ENCODE results near the gene BCAT1.

The BCAT1 gene

DNA sequence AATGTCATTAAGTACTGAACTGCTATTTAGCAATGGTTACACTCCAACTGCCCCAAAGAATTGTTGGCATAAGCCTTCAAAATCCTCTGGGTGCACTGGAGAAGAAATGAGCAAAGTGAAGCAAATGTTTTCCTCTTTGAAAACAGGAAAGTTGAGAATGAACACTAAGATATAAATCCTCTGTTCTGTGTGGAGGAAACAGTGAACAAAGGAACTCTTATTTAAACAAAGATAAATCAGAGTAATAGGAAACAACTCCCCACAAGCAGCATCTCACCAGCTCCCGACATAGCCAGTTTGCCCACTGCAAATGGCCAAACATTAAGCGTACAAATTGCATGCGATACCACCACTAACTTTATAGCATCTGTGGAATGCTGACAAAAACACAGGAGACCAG, 54.0 kb downstream of the BCAT1 start:
- no peak overlapping the region for H3K27ac ChIP-seq
- TF ChIP-seq, protein P1, sequence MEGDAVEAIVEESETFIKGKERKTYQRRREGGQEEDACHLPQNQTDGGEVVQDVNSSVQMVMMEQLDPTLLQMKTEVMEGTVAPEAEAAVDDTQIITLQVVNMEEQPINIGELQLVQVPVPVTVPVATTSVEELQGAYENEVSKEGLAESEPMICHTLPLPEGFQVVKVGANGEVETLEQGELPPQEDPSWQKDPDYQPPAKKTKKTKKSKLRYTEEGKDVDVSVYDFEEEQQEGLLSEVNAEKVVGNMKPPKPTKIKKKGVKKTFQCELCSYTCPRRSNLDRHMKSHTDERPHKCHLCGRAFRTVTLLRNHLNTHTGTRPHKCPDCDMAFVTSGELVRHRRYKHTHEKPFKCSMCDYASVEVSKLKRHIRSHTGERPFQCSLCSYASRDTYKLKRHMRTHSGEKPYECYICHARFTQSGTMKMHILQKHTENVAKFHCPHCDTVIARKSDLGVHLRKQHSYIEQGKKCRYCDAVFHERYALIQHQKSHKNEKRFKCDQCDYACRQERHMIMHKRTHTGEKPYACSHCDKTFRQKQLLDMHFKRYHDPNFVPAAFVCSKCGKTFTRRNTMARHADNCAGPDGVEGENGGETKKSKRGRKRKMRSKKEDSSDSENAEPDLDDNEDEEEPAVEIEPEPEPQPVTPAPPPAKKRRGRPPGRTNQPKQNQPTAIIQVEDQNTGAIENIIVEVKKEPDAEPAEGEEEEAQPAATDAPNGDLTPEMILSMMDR (conservative IDR thresholded peaks at IDR 0.05) = no peak

DNA sequence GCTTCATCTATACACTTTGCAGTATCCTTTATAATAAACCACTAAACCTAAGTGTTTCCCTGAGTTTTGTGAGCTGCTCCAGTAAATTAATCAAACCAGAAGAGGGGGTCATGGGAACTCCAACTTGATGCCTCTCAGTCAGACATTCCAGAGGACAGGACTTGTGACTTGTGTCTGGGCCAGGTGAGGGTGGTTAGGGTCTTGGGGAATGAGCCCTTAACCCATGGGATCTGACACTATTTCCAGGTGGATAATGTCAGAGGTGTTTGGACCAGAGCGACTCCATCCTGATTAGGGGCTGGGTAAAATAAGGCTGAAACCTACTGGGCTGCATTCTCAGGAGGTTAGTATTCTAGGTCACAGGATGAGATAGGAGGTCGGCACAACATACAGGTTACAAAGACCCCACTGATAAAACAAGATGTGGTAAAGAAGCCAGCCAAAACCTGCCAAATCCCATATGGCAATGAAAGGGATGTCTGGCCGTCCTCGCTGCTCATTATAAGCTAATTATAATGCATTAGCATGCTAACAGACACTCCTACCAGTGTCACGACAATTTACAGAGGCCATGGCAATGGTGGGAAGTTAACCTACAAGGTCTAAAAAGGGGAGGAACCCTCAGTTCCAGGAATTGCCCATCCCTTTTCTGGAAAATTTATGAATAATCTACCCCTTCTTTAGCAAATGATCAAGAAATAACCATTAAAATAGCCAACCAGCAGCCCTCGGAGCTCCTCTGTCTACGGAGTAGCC, 58.7 kb downstream of the BCAT1 start:
- TF ChIP-seq, protein P1 (conservative IDR thresholded peaks at IDR 0.05) = no peak
- no peak overlapping the region for H3K27ac ChIP-seq

DNA sequence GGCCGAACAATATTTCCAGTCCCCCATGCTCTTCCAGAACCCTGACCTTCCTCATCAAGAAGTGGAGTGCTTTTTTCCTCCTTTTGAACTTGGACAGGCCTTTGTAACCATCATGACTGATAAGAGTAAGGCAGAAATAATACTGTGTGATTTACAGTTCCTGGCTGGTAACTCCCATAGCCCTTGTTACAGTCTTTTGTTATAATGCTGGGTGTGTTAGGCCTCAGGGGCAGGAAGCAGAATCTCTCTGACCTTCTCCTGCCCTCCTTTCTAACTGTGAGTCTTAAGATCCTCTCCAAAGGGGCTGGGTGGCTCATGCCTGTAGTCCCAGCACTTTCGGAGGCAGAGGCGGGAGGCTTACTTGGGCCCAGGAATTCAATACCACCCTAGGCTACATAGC, 59.5 kb downstream of the BCAT1 start:
- H3K27ac ChIP-seq = no peak overlapping the region

DNA sequence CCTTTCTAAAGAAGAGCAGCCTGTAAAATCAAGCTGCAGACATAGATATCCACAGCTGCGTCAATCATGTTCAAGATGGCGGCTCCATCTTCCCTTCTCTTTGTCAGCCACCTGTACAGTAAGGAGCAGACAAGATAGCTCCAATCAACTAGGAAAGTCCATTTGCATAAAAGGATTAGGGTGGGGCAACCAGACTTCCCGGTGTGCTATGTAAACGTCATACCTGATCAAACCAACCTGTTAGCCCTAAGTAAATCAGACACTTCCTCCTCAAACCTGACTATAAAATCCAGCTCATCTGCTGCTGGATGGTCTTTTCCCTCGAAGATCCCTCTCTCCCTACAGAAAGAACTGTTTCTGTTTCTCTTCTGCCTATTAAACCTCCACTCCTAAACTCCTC, 60.1 kb downstream of the BCAT1 start:
- TF ChIP-seq, protein P1 (conservative IDR thresholded peaks at IDR 0.05) = no peak
- H3K27ac ChIP-seq = no peak overlapping the region

More for the DNA sequence above, 59.5 kb downstream of the BCAT1 start:
- TF ChIP-seq, protein P1 (conservative IDR thresholded peaks at IDR 0.05) = no peak

DNA sequence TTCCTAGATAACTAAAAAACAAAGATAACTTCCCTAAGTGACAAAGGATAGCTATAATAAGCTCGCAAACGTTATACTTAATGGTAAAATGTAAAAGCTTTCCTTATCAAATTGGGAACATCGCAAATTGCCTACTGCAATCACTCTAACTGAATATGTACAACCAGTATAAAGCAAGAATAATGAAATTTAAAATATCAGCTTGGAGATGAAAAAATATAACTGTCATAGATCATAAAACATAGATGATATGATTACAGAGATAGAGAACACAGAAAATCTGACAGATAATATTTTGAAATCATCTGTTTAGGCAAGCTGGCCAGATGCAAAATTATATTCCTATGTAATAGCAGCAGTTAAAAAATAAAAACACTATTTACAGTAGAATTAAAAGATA, 64.0 kb downstream of the BCAT1 start:
- TF ChIP-seq, protein P1 (conservative IDR thresholded peaks at IDR 0.05) = no peak
- no peak overlapping the region for H3K27ac ChIP-seq

DNA sequence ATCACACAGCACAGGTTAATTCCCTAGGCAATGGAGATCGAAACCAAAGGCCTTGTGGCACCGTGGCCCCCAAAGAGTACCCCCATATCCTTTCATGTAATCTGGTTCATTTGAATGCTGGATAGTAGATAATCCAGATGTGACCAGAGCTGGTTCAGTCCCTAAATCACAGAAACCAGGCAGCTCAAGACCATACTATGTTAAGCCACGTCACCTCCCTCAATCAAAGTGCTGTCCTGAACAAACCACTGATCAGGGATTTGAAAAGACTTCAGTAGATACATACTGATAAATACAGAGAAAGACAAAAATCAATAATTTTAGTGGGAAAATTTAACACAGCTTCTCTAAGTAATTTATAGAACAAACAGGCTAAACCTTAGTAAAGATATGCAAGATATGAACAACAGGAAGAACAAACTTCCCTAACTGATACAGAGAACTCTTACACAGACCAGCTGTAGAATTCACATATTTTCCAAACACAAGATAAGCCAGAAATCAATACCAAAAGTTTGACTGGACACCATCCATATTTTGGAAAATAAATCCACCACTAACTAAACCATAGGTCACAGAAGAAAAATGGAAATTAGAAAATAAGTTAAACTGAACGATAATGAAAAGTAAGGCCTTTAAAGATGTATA, 67.1 kb downstream of the BCAT1 start:
- H3K27ac ChIP-seq = no peak overlapping the region
- TF ChIP-seq, protein P1 (conservative IDR thresholded peaks at IDR 0.05) = no peak

DNA sequence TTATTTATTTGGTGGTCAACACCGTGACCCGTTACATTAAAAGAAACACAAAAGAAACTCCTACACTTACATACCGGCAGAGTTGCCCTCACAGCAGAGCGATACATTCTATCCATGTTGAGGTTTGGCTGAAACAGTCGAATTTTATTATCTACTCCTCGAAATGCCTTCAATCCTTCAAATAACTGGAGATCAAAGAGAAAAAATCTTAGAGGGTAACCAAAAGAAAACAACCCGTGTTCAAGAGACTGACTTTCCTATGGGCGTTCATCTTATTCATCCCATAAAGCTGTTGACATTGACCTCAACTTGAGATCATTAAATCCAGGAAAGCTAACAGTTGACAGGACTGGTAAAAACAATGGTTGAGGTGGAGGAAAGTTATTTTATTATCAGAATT, 67.7 kb downstream of the BCAT1 start:
- no peak overlapping the region for H3K27ac ChIP-seq
- TF ChIP-seq, protein P1 (conservative IDR thresholded peaks at IDR 0.05) = no peak
